HEK293T (cell line): ENCODE data around the gene SERPINB4.

Experiments
- CTCF ChIA-PET: fragments of 350-600 bp; formaldehyde crosslinking; extraction: SDS; loops from one replicate; lab custom pipeline; 2021; ENCODE audit warnings: antibody characterized with exemption, inconsistent platforms; lab: Yijun Ruan, JAX
- POLR2A ChIA-PET: fragments of 350-600 bp; formaldehyde crosslinking; extraction: SDS; loops from one replicate; lab custom pipeline; 2020; ENCODE audit warnings: antibody characterized with exemption, inconsistent platforms; lab: Yijun Ruan, JAX
- DNase-seq: peaks from one replicate; pipeline ENCODE4 v3.0.0; 2012; ENCODE audit warnings: mixed read lengths; ENCODE audit errors: extremely low spot score
- ARNT ChIP-seq: fragments of 450-650 bp; IDR thresholded peaks from 2 replicates; pipeline ENCODE4 v1.6.1; 2017; ENCODE audit warnings: mild to moderate bottlenecking
- BHLHE40 ChIP-seq: fragments of 450-650 bp; IDR thresholded peaks from 2 replicates; pipeline ENCODE4 v1.6.1; 2016; ENCODE audit warnings: mild to moderate bottlenecking, moderate library complexity, borderline replicate concordance
- CTBP1 ChIP-seq: fragments of 450-650 bp; IDR thresholded peaks from 2 replicates; pipeline ENCODE4 v1.6.1; 2016; ENCODE audit warnings: borderline replicate concordance
- ELF4 ChIP-seq: fragments of 450-650 bp; IDR thresholded peaks from 2 replicates; pipeline ENCODE4 v1.6.1; 2017; ENCODE audit warnings: antibody characterized with exemption
- FOXA1 ChIP-seq: fragments of 450-650 bp; IDR thresholded peaks from 2 replicates; pipeline ENCODE4 v1.6.1; 2016; ENCODE audit warnings: mild to moderate bottlenecking
- FOXK2 ChIP-seq: fragments of 450-650 bp; IDR thresholded peaks from 2 replicates; pipeline ENCODE4 v1.6.1; 2016; ENCODE audit warnings: mild to moderate bottlenecking
- FOXM1 ChIP-seq: fragments of 450-650 bp; IDR thresholded peaks from 2 replicates; pipeline ENCODE4 v1.6.1; 2017; ENCODE audit warnings: mild to moderate bottlenecking, borderline replicate concordance
- HDGF ChIP-seq: fragments of 450-650 bp; IDR thresholded peaks from 2 replicates; pipeline ENCODE4 v1.6.1; 2017; ENCODE audit warnings: antibody characterized with exemption, borderline replicate concordance
- L3MBTL2 ChIP-seq: fragments of 450-650 bp; conservative IDR thresholded peaks from 2 replicates; pipeline ENCODE4 v1.6.1; 2016; ENCODE audit warnings: mild to moderate bottlenecking
- LEF1 ChIP-seq: fragments of 450-650 bp; IDR thresholded peaks from 2 replicates; pipeline ENCODE4 v1.6.1; 2017; ENCODE audit warnings: mild to moderate bottlenecking, borderline replicate concordance
- NFRKB ChIP-seq: fragments of 450-650 bp; IDR thresholded peaks from 2 replicates; pipeline ENCODE4 v1.6.1; 2016; ENCODE audit warnings: mild to moderate bottlenecking, moderate library complexity
- PKNOX1 ChIP-seq: fragments of 450-650 bp; IDR thresholded peaks from 2 replicates; pipeline ENCODE4 v1.6.1; 2016
- SP1 ChIP-seq: fragments of 450-650 bp; IDR thresholded peaks from 2 replicates; pipeline ENCODE4 v1.6.1; 2017
- SUZ12 ChIP-seq: fragments of 450-650 bp; IDR thresholded peaks from 2 replicates; pipeline ENCODE4 v1.6.1; 2016; ENCODE audit warnings: mild to moderate bottlenecking
- TARDBP ChIP-seq: fragments of 450-650 bp; IDR thresholded peaks from 2 replicates; pipeline ENCODE4 v1.6.1; 2016
- ZNF384 ChIP-seq: fragments of 450-650 bp; IDR thresholded peaks from 2 replicates; pipeline ENCODE4 v1.6.1; 2016

SERPINB4 gene

GRCh38 chr18:63624863-63625262 is 19.2 kb downstream of the SERPINB4 start:
- ChIA-PET POLR2A (no interaction called here), CTCF (no interaction called here)
- TF ChIP-seq FOXM1: no peak
- TF ChIP-seq NFRKB: no peak
- TF ChIP-seq SP1: no peak
- TF ChIP-seq PKNOX1: no peak
- no peak for TF ChIP-seq FOXA1
- TF ChIP-seq CTBP1: no peak
- no peak for TF ChIP-seq BHLHE40
- no peak for TF ChIP-seq ZNF384
- no peak for TF ChIP-seq SUZ12
- TF ChIP-seq HDGF: no peak
- TF ChIP-seq ARNT: no peak
- TF ChIP-seq ELF4: no peak
- no peak for TF ChIP-seq FOXK2
- no peak for DNase-seq

- ChIA-PET CTCF (no interaction called here), POLR2A (no interaction called here)
- DNase-seq: no peak
- TF ChIP-seq LEF1 (no peak), FOXM1 (no peak), TARDBP (no peak), FOXK2 (no peak), SUZ12 (no peak), ZNF384 (no peak), SP1 (no peak), ARNT (no peak), FOXA1 (no peak), ELF4 (no peak), NFRKB (no peak), CTBP1 (no peak), HDGF (no peak), BHLHE40 (no peak), PKNOX1 (no peak)
Observed at GRCh38 chr18:63619661-63620060, 24.4 kb downstream of the SERPINB4 start.

GRCh38 chr18:63617915-63618234 is 26.2 kb downstream of the SERPINB4 start:
- DNase-seq: no peak
- TF ChIP-seq NFRKB: no peak
- no peak for TF ChIP-seq L3MBTL2
- no peak for TF ChIP-seq ZNF384
- no peak for TF ChIP-seq FOXK2
- no peak for TF ChIP-seq HDGF
- no peak for TF ChIP-seq LEF1
- no peak for TF ChIP-seq PKNOX1
- TF ChIP-seq TARDBP: no peak
- no peak for TF ChIP-seq SP1
- no peak for TF ChIP-seq FOXA1
- TF ChIP-seq CTBP1: no peak
- TF ChIP-seq BHLHE40: no peak
- TF ChIP-seq ELF4: no peak
- no peak for TF ChIP-seq ARNT
- no peak for TF ChIP-seq FOXM1
- POLR2A ChIA-PET: no interaction called here
- CTCF ChIA-PET: no interaction called here

- TF ChIP-seq L3MBTL2 (no peak), HDGF (no peak), NFRKB (no peak), FOXM1 (no peak), ARNT (no peak), TARDBP (no peak), ZNF384 (no peak), LEF1 (no peak), ELF4 (no peak), SP1 (no peak), SUZ12 (no peak), FOXA1 (no peak), PKNOX1 (no peak)
- ChIA-PET POLR2A (no interaction called here), CTCF (no interaction called here)
- DNase-seq: no peak
Observed at GRCh38 chr18:63617049-63617914, 26.8 kb downstream of the SERPINB4 start.

- ChIA-PET CTCF (no interaction called here), POLR2A (no interaction called here)
- TF ChIP-seq SP1 (no peak), L3MBTL2 (no peak), ZNF384 (no peak), PKNOX1 (no peak), FOXA1 (no peak), ELF4 (no peak), NFRKB (no peak), SUZ12 (no peak), TARDBP (no peak), CTBP1 (no peak), HDGF (no peak), LEF1 (no peak), BHLHE40 (no peak), FOXM1 (no peak), FOXK2 (no peak), ARNT (no peak)
- DNase-seq: no peak
Observed at GRCh38 chr18:63613420-63613819, 30.6 kb downstream of the SERPINB4 start.
